ENCODE data around the gene IFRD2.

GRCh38 chr3:50322386-50323091 lies 30.3 kb upstream of the IFRD2 start, which contains the start of gene HYAL2:
- TF ChIP-seq CTCF (conservative IDR thresholded peaks at IDR 0.05; ENCODE audit: low read length) (no peak), EZH2phosphoT487 (IDR thresholded peaks at IDR 0.05; ENCODE audit: borderline replicate concordance) (no peak)

All from Loucy (cell line).